HG03139 (cell line): ENCODE measurements around the gene KCP.

Source experiments
- ATAC-seq: cut with Tn5 transposase; IDR thresholded peaks from one replicate; pipeline ENCODE4 v1.9.1; 2021; ENCODE audit not compliant: unreplicated experiment

The KCP gene

GRCh38 chr7:128876127-128876526, 34.4 kb downstream of the KCP start:
- no peak for ATAC-seq

- no peak for ATAC-seq
Measured at GRCh38 chr7:128875523-128875948, 35.0 kb downstream of the KCP start.

- ATAC-seq: no peak
Measured at GRCh38 chr7:128874140-128875031, 36.1 kb downstream of the KCP start.

GRCh38 chr7:128873234-128873633, 37.3 kb downstream of the KCP start:
- no peak for ATAC-seq

- no peak for ATAC-seq
Measured at GRCh38 chr7:128872394-128872824, 38.1 kb downstream of the KCP start.

GRCh38 chr7:128871050-128871449, 39.5 kb downstream of the KCP start:
- no peak for ATAC-seq

- no peak for ATAC-seq
Measured at GRCh38 chr7:128869944-128870285, 40.6 kb downstream of the KCP start.

- ATAC-seq: no peak
Measured at GRCh38 chr7:128869138-128869943, 41.2 kb downstream of the KCP start.

- ATAC-seq: no peak
Measured at GRCh38 chr7:128868624-128869137, 41.8 kb downstream of the KCP start.

- ATAC-seq: no peak
Measured at GRCh38 chr7:128867842-128868623, 42.5 kb downstream of the KCP start.

GRCh38 chr7:128867241-128867640, 43.3 kb downstream of the KCP start:
- no peak for ATAC-seq

- ATAC-seq: no peak
Measured at GRCh38 chr7:128865996-128866877, 44.3 kb downstream of the KCP start.

- no peak for ATAC-seq
Measured at GRCh38 chr7:128865303-128865702, 45.2 kb downstream of the KCP start.

- ATAC-seq: peak; percentile 43
Measured at GRCh38 chr7:128863433-128863989, 47.0 kb downstream of the KCP start.

GRCh38 chr7:128862571-128863432, 47.7 kb downstream of the KCP start, which contains the start of gene ATP6V1F:
Gene ATP6V1F (plus strand): TSS chr7:128862856. CDS start chr7:128862905, 49 bp downstream.
- peak; percentile 81 for ATAC-seq

- ATAC-seq: no peak
Measured at GRCh38 chr7:128861957-128862570, 48.4 kb downstream of the KCP start.

- no peak for ATAC-seq
Measured at GRCh38 chr7:128860158-128861073, 50.1 kb downstream of the KCP start.
